ENCODE results near the gene RCBTB2. TPM values are rescaled to one million over a fixed set of nuclear protein-coding genes. Genes with fewer than 3 reads are reported as not detected.

The RCBTB2 gene
- polyA plus RNA-seq, 1 experiment: 9.5 TPM

- no peak for TF ChIP-seq CTCF (IDR thresholded peaks at IDR 0.05; ENCODE audit: insufficient read depth, low read depth, low read length)
- Histone ChIP-seq H3K27me3 (ENCODE audit: control insufficient read depth, insufficient read depth, low read length) (no peaks in the 10 kb centered on the region), H3K4me3 (ENCODE audit: low read depth, low read length) (no peak overlapping the region), H3K36me3 (ENCODE audit: control insufficient read depth, insufficient read depth, low read length) (no peaks in the 10 kb centered on the region)
- ChIA-PET CTCF (no interaction called here), POLR2A (no interaction called here)
- DNase-seq (ENCODE audit: low read depth): no peak
Measured at GRCh38 chr13:48494874-48495273, 38.0 kb downstream of the RCBTB2 start.

GRCh38 chr13:48493851-48494250 lies 39.0 kb downstream of the RCBTB2 start:
- CTCF ChIA-PET: no interaction called here
- H3K36me3 ChIP-seq (ENCODE audit: control insufficient read depth, insufficient read depth, low read length): no peaks in the 10 kb centered on the region
- TF ChIP-seq CTCF (IDR thresholded peaks at IDR 0.05; ENCODE audit: insufficient read depth, low read depth, low read length): no peak
- H3K4me3 ChIP-seq (ENCODE audit: low read depth, low read length): no peak overlapping the region
- DNase-seq (ENCODE audit: low read depth): no peak
- POLR2A ChIA-PET: no interaction called here
- H3K27me3 ChIP-seq (ENCODE audit: control insufficient read depth, insufficient read depth, low read length): no peaks in the 10 kb centered on the region

GRCh38 chr13:48493066-48493765 lies 39.7 kb downstream of the RCBTB2 start:
- Histone ChIP-seq H3K4me3 (ENCODE audit: low read depth, low read length) (no peak overlapping the region), H3K36me3 (ENCODE audit: control insufficient read depth, insufficient read depth, low read length) (no peaks in the 10 kb centered on the region), H3K27me3 (ENCODE audit: control insufficient read depth, insufficient read depth, low read length) (no peaks in the 10 kb centered on the region)
- CTCF ChIA-PET: no interaction called here
- DNase-seq (ENCODE audit: low read depth): no peak
- TF ChIP-seq CTCF (IDR thresholded peaks at IDR 0.05; ENCODE audit: insufficient read depth, low read depth, low read length): no peak
- POLR2A ChIA-PET: no interaction called here

GRCh38 chr13:48492470-48493065 lies 40.3 kb downstream of the RCBTB2 start:
- peak; percentile 49 for DNase-seq (ENCODE audit: low read depth)
- Histone ChIP-seq H3K36me3 (ENCODE audit: control insufficient read depth, insufficient read depth, low read length) (no peaks in the 10 kb centered on the region), H3K27me3 (ENCODE audit: control insufficient read depth, insufficient read depth, low read length) (no peaks in the 10 kb centered on the region), H3K4me3 (ENCODE audit: low read depth, low read length) (peak overlapping the region; percentile 17)
- CTCF ChIA-PET: interaction anchor here (0.6 kb wide), 1 partner anchor 1578 kb away, joined by 3 read pairs; no protein-coding TSS in a partner anchor
- no peak for TF ChIP-seq CTCF (IDR thresholded peaks at IDR 0.05; ENCODE audit: insufficient read depth, low read depth, low read length)
- POLR2A ChIA-PET: no interaction called here

GRCh38 chr13:48492096-48492440 lies 40.8 kb downstream of the RCBTB2 start:
- peak overlapping the region; percentile 17 for H3K4me3 ChIP-seq (ENCODE audit: low read depth, low read length)
- CTCF ChIA-PET: interaction anchor here (0.6 kb wide), 1 partner anchor 1578 kb away, joined by 3 read pairs; no protein-coding TSS in a partner anchor
- POLR2A ChIA-PET: no interaction called here
- DNase-seq (ENCODE audit: low read depth): no peak
- H3K36me3 ChIP-seq (ENCODE audit: control insufficient read depth, insufficient read depth, low read length): no peaks in the 10 kb centered on the region
- no peak for TF ChIP-seq CTCF (IDR thresholded peaks at IDR 0.05; ENCODE audit: insufficient read depth, low read depth, low read length)
- H3K27me3 ChIP-seq (ENCODE audit: control insufficient read depth, insufficient read depth, low read length): no peaks in the 10 kb centered on the region
